Ovary (tissue), 9 donors: ENCODE data around the gene C1QTNF1. TPM values are rescaled to one million over a fixed set of nuclear protein-coding genes. Genes with fewer than 3 reads are reported as not detected.

ENCODE experiments used
- DNase-seq, 5 donors: peaks; one replicate each; pipeline ENCODE4 v3.0.0-alpha.2; 2019 to 2020
- H3K27ac ChIP-seq, 2 donors: fragments of 200-600 bp; one replicate each; pipeline versions ENCODE4 v1.5.1 to v1.8.0; 2019 to 2022
- H3K27me3 ChIP-seq: fragments of 200-600 bp; one replicate; pipeline ENCODE4 v1.8.0; 2022
- H3K36me3 ChIP-seq: fragments of 200-600 bp; sonication (generic); one replicate; pipeline ENCODE4 v1.5.1; 2019
- H3K4me1 ChIP-seq: one replicate; pipeline ENCODE4 v1.8.1; 2013; ENCODE audit warnings: mild to moderate bottlenecking, moderate library complexity; ENCODE audit not compliant: insufficient read depth
- H3K4me3 ChIP-seq: fragments of 200-600 bp; sonication (generic); one replicate; pipeline ENCODE4 v1.5.1; 2017
- H3K9me3 ChIP-seq, 2 donors: fragments of 200-600 bp in 1 of 2; sonication (generic) in 1 of 2; one replicate each; pipeline versions ENCODE4 v1.5.1 to v1.8.1; 2013 to 2019; ENCODE audit warnings: mild to moderate bottlenecking in 1 of 2, moderate library complexity in 1 of 2
- EP300 ChIP-seq: sonication (generic); formaldehyde crosslinking; IDR thresholded peaks from one replicate; pipeline ENCODE4 v1.6.1; 2017; ENCODE audit warnings: antibody characterized with exemption
- POLR2A ChIP-seq: fragments of 450-650 bp; IDR thresholded peaks from one replicate; pipeline ENCODE4 v1.6.1; 2017; ENCODE audit warnings: antibody characterized with exemption, mild to moderate bottlenecking, moderate library complexity
- WGBS, 3 donors: extraction: QIAGEN DNeasy Blood & Tissue Kit in 1 of 3; methylation state at CpG; one replicate each; pipeline versions ENCODE4 v1.1.5 to v1.1.7; 2013 to 2017; 5-methylcytosine and 5-hydroxymethylcytosine counted together
- intact Hi-C, 4 donors: fragments of 100-400 bp; cut with DNase I; formaldehyde crosslinking; loops; one replicate each; pipeline versions ENCODE4 v1.11.0 to v1.15.1; 2022 to 2023
- polyA plus RNA-seq, 2 donors: library from polyadenylated mRNA; stranded (reverse); fragments of 200-250 nt in 1 of 2; fragments of 350-450 nt in 1 of 2; fragmentation: Illumina TruSeq in 1 of 2; extraction: RNeasy Lipid Tissue Mini Kit (QIAGEN cat#74804) in 1 of 2; gene quantifications; one replicate each; pipeline ENCODE4 v1.2.3, GENCODE V29; 2013 to 2014
- total RNA-seq, 7 donors: library from RNA; depleted of rRNA in 2 of 7; stranded (reverse); fragments of >200 nt in 2 of 7; fragmentation: NEBNext Ultra II Directional in 3 of 7; extraction: Animal tissue kit (Norgen Biotek cat#: 25700) in 3 of 7; gene quantifications; one replicate each; pipeline versions ENCODE4 v1.1.0 to v1.2.4, GENCODE V29; 2016 to 2023
- TF ChIP-seq, protein P1 (sequence below), 3 donors: fragments of 450-650 bp in 2 of 3; fragments of 200-600 bp in 1 of 3; IDR thresholded peaks; one replicate each; pipeline versions ENCODE4 v1.5.1 to v1.8.0; 2016 to 2022; ENCODE audit warnings: antibody characterized with exemption in 3 of 3, mild to moderate bottlenecking in 1 of 3
- donor health status: DM: no; HTN: no; CAD: no; lungs with moderate emphysema.
- donor health status: DM: no; HTN: no; CAD: no.
- donor health status: Bipolar disorder and iron deficiency.
- donor health status: DM: yes; HTN: yes; CAD: no.
- donor health status: DM: no; HTN: no; CAD: no.
- donor health status: DM: yes; HTN: yes; CAD: no.

C1QTNF1 gene
- total and polyA plus RNA-seq, 9 donors = 17.9 to 85.9 (median 53.5) TPM

- no peak overlapping the region for H3K4me3 ChIP-seq
- intact Hi-C loops = loop anchor here in 1 of 4 donors (5.0 kb wide), 1 partner anchor 37 kb away; no protein-coding TSS in a partner anchor
- DNase-seq = peak in 1 of 5 donors; percentile 17
- H3K4me1 ChIP-seq = no peaks in the 10 kb centered on the region
- no peaks in the 10 kb centered on the region for H3K9me3 ChIP-seq
- TF ChIP-seq EP300 (no peak), POLR2A (no peak)
- H3K27ac ChIP-seq = no peak overlapping the region
- no peaks in the 10 kb centered on the region for H3K36me3 ChIP-seq
- 95 to 97% (median 96%) methylated on average over 11 of the region's 11 CpGs for WGBS, 3 donors
- H3K27me3 ChIP-seq = no peaks in the 10 kb centered on the region
These were observed 25.9 kb downstream of the C1QTNF1 start for GRCh38 chr17:79049821-79050220.

DNA sequence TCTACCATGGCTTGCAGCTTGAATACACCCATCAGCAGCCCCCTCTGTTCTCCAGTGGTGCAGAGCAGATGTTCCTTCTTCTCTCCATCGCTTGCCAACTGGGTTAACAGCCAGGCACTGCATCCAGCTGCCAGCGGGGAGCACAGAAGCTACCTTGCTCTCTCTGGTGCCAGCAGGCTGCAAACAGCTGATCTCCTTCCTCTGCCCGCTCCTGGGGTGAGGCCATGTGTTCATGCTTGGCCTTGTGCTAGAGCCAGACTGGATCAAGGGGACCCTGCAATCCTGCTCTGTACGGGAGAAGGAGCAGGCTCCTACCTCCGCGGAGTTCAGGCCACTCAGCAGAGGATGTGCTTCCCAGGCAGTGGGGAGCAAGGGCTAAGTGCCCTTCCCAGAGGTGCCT lies 26.6 kb downstream of the C1QTNF1 start:
- DNase-seq = peak in 1 of 5 donors; percentile 24
- Histone ChIP-seq H3K27ac (no peak overlapping the region), H3K4me3 (no peak overlapping the region), H3K36me3 (no peaks in the 10 kb centered on the region), H3K27me3 (no peaks in the 10 kb centered on the region), H3K4me1 (no peaks in the 10 kb centered on the region), H3K9me3 (no peaks in the 10 kb centered on the region)
- intact Hi-C loops = no loop called here
- TF ChIP-seq POLR2A (no peak), EP300 (no peak)
- TF ChIP-seq, protein P1, sequence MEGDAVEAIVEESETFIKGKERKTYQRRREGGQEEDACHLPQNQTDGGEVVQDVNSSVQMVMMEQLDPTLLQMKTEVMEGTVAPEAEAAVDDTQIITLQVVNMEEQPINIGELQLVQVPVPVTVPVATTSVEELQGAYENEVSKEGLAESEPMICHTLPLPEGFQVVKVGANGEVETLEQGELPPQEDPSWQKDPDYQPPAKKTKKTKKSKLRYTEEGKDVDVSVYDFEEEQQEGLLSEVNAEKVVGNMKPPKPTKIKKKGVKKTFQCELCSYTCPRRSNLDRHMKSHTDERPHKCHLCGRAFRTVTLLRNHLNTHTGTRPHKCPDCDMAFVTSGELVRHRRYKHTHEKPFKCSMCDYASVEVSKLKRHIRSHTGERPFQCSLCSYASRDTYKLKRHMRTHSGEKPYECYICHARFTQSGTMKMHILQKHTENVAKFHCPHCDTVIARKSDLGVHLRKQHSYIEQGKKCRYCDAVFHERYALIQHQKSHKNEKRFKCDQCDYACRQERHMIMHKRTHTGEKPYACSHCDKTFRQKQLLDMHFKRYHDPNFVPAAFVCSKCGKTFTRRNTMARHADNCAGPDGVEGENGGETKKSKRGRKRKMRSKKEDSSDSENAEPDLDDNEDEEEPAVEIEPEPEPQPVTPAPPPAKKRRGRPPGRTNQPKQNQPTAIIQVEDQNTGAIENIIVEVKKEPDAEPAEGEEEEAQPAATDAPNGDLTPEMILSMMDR (IDR thresholded peaks at IDR 0.05) = no peak
- WGBS, 3 donors = 87 to 97% (median 88%) methylated on average over 6 of the region's 6 CpGs

DNA sequence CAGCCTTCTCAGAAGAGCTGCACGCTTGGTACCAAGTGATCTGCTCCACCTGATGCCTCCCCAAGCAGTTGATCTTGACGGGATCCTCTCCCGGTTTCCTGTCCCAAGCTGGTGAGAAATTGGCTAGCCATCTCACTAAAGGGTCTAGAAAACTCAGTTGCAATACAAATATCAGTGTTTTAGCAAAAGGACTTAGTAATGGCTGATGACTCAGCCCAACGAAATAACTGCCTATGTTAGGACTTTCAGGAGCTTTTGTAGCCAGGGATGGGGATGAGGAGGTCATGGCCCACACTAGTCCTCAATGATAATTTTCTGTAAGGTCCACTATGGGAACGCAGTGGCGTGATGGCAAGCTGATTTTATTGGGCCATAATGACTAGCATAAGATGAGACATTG lies 27.3 kb downstream of the C1QTNF1 start:
- no peak overlapping the region for H3K27ac ChIP-seq
- H3K27me3 ChIP-seq = no peaks in the 10 kb centered on the region
- H3K36me3 ChIP-seq = no peaks in the 10 kb centered on the region
- no peaks in the 10 kb centered on the region for H3K9me3 ChIP-seq
- DNase-seq = no peak
- intact Hi-C loops = no loop called here
- TF ChIP-seq POLR2A (no peak), EP300 (no peak)
- TF ChIP-seq, protein P1 (IDR thresholded peaks at IDR 0.05) = no peak
- 89 to 91% (median 90%) methylated on average over 6 of the region's 6 CpGs for WGBS, 3 donors
- no peaks in the 10 kb centered on the region for H3K4me1 ChIP-seq
- H3K4me3 ChIP-seq = no peak overlapping the region

GRCh38 chr17:79052131-79052530 lies 28.2 kb downstream of the C1QTNF1 start:
- no peak overlapping the region for H3K27ac ChIP-seq

GRCh38 chr17:79053251-79053925 lies 29.4 kb downstream of the C1QTNF1 start:
- H3K9me3 ChIP-seq = no peaks in the 10 kb centered on the region
- intact Hi-C loops = no loop called here
- no peak for DNase-seq
- TF ChIP-seq, protein P1 (IDR thresholded peaks at IDR 0.05) = no peak
- TF ChIP-seq EP300 (no peak), POLR2A (no peak)
- no peaks in the 10 kb centered on the region for H3K4me1 ChIP-seq
- H3K27ac ChIP-seq = no peak overlapping the region
- H3K27me3 ChIP-seq = no peaks in the 10 kb centered on the region
- H3K36me3 ChIP-seq = no peaks in the 10 kb centered on the region
- 80 to 87% (median 81%) methylated on average over 2 of the region's 2 CpGs for WGBS, 3 donors
- no peak overlapping the region for H3K4me3 ChIP-seq

More at GRCh38 chr17:79052131-79052530, 28.2 kb downstream of the C1QTNF1 start:
- DNase-seq = no peak
- H3K36me3 ChIP-seq = no peaks in the 10 kb centered on the region
- intact Hi-C loops = no loop called here
- 77 to 93% (median 87%) methylated on average over 1 of the region's 1 CpG for WGBS, 3 donors
- no peak overlapping the region for H3K4me3 ChIP-seq
- H3K27me3 ChIP-seq = no peaks in the 10 kb centered on the region
- TF ChIP-seq POLR2A (no peak), EP300 (no peak)
- TF ChIP-seq, protein P1 (IDR thresholded peaks at IDR 0.05) = no peak
- H3K4me1 ChIP-seq = no peaks in the 10 kb centered on the region
- no peaks in the 10 kb centered on the region for H3K9me3 ChIP-seq
